GM18951 (cell line): Measurements from ENCODE around the gene MTSS2.

Source experiments
- POLR2A ChIP-seq: IDR thresholded peaks from 4 replicates; pipeline ENCODE4 v1.6.1; 2011; ENCODE audit warnings: mild to moderate bottlenecking; ENCODE audit not compliant: insufficient read length, insufficient read depth; ENCODE audit errors: extremely low read depth
- in situ Hi-C: fragments of 300-500 bp; cut with MboI; formaldehyde crosslinking; loops from one replicate; pipeline ENCODE4 v1.12.0; 2022; ENCODE audit warnings: low sequenced_read_pairs, mixed read lengths, inconsistent platforms; ENCODE audit not compliant: unreplicated experiment

Gene MTSS2

GRCh38 chr16:70685938-70686375 lies at the start of gene MTSS2:
Gene MTSS2 (minus strand): TSS chr16:70686053. CDS start chr16:70685791, 262 bp downstream.
- TF ChIP-seq POLR2A: no peak
- in situ Hi-C loops: no loop called here

GRCh38 chr16:70735141-70735979 lies 49.5 kb upstream of the MTSS2 start:
- no peak for TF ChIP-seq POLR2A
- in situ Hi-C loops: no loop called here

- no peak for TF ChIP-seq POLR2A
- in situ Hi-C loops: no loop called here
Measured at GRCh38 chr16:70734522-70735095, 48.8 kb upstream of the MTSS2 start.

GRCh38 chr16:70730944-70731343 lies 45.1 kb upstream of the MTSS2 start:
- TF ChIP-seq POLR2A: no peak
- in situ Hi-C loops: no loop called here

- in situ Hi-C loops: no loop called here
Measured at GRCh38 chr16:70730031-70730430, 44.2 kb upstream of the MTSS2 start.

GRCh38 chr16:70729292-70729691 lies 43.4 kb upstream of the MTSS2 start:
- no peak for TF ChIP-seq POLR2A
- in situ Hi-C loops: no loop called here

More at GRCh38 chr16:70730031-70730430, 44.2 kb upstream of the MTSS2 start:
- no peak for TF ChIP-seq POLR2A

GRCh38 chr16:70728150-70728549 lies 42.3 kb upstream of the MTSS2 start:
- TF ChIP-seq POLR2A: no peak
- in situ Hi-C loops: no loop called here

- TF ChIP-seq POLR2A: no peak
- in situ Hi-C loops: no loop called here
Measured at GRCh38 chr16:70726892-70727361, 41.1 kb upstream of the MTSS2 start.

- no peak for TF ChIP-seq POLR2A
- in situ Hi-C loops: no loop called here
Measured at GRCh38 chr16:70725912-70726828, 40.3 kb upstream of the MTSS2 start.

- TF ChIP-seq POLR2A: no peak
- in situ Hi-C loops: no loop called here
Measured at GRCh38 chr16:70725024-70725911, 39.4 kb upstream of the MTSS2 start.

GRCh38 chr16:70724146-70725023 lies 38.5 kb upstream of the MTSS2 start:
- in situ Hi-C loops: no loop called here
- TF ChIP-seq POLR2A: no peak
